Type B pancreatic cell (in vitro differentiated cells): Measurements from ENCODE around the gene APPBP2. TPM values are rescaled to one million over a fixed set of nuclear protein-coding genes. Genes with fewer than 3 reads are reported as not detected.

Source experiments
- DNase-seq: peaks from one replicate; pipeline ENCODE4 v3.0.0; 2021; ENCODE audit warnings: mixed read lengths; ENCODE audit not compliant: unreplicated experiment; ENCODE audit errors: extremely low spot score
- H3K27ac Mint-ChIP-seq: 2 replicates; pipeline ENCODE4 v1.8.0; 2021; ENCODE audit warnings: mild to moderate bottlenecking, mixed read lengths
- H3K27me3 Mint-ChIP-seq: 2 replicates; pipeline ENCODE4 v1.8.0; 2021; ENCODE audit warnings: mixed read lengths
- H3K36me3 Mint-ChIP-seq: 2 replicates; pipeline ENCODE4 v1.8.0; 2021; ENCODE audit warnings: mixed read lengths
- H3K4me1 Mint-ChIP-seq: one replicate; pipeline ENCODE4 v1.8.0; 2021; ENCODE audit warnings: mixed read lengths; ENCODE audit not compliant: unreplicated experiment
- H3K4me3 Mint-ChIP-seq: 2 replicates; pipeline ENCODE4 v1.8.0; 2021; ENCODE audit warnings: mild to moderate bottlenecking, mixed read lengths
- H3K9me3 Mint-ChIP-seq: 2 replicates; pipeline ENCODE4 v1.8.0; 2021; ENCODE audit warnings: mixed read lengths
- total RNA-seq: library from RNA; stranded (reverse); gene quantifications from 2 replicates; pipeline ENCODE4 v1.2.1, GENCODE V29; 2021; ENCODE audit warnings: low replicate concordance
- TF ChIP-seq, protein P1 (sequence below): fragments of 200-600 bp; sonication (generic); conservative IDR thresholded peaks from 2 replicates; pipeline ENCODE4 v1.5.0; 2021; ENCODE audit warnings: antibody characterized with exemption, mild to moderate bottlenecking

APPBP2 gene
- total RNA-seq, 1 donor from 2014 or later, result 66.4 TPM

DNA sequence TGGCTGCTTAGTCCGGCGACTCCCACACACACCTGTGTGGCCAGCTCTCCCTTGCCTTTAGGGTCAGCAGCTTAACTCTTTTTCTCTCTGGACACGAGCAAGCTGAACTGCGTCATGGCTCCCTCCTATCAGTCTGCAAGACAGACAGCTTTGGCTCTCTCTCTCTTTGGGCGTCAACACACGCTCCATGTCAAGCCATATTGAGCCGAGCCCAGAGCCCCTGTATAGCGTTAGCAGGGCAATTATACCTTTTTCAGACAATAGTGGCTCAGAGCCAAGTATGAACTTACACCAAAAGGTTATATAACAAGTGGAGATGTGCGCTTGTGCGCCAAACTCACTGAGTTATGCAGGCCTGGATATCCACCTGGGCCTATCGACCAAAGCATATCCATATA is 34.8 kb upstream of the APPBP2 start:
- TF ChIP-seq, protein P1, sequence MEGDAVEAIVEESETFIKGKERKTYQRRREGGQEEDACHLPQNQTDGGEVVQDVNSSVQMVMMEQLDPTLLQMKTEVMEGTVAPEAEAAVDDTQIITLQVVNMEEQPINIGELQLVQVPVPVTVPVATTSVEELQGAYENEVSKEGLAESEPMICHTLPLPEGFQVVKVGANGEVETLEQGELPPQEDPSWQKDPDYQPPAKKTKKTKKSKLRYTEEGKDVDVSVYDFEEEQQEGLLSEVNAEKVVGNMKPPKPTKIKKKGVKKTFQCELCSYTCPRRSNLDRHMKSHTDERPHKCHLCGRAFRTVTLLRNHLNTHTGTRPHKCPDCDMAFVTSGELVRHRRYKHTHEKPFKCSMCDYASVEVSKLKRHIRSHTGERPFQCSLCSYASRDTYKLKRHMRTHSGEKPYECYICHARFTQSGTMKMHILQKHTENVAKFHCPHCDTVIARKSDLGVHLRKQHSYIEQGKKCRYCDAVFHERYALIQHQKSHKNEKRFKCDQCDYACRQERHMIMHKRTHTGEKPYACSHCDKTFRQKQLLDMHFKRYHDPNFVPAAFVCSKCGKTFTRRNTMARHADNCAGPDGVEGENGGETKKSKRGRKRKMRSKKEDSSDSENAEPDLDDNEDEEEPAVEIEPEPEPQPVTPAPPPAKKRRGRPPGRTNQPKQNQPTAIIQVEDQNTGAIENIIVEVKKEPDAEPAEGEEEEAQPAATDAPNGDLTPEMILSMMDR, result no peak
- no peak for DNase-seq
- H3K36me3 Mint-ChIP-seq, result no peaks in the 10 kb centered on the region
- H3K4me1 Mint-ChIP-seq, result no peaks in the 10 kb centered on the region
- peaks cover 8% of the 10 kb centered on the region for H3K9me3 Mint-ChIP-seq
- no peaks in the 10 kb centered on the region for H3K27me3 Mint-ChIP-seq
- no peak overlapping the region for H3K4me3 Mint-ChIP-seq
- no peak overlapping the region for H3K27ac Mint-ChIP-seq

DNA sequence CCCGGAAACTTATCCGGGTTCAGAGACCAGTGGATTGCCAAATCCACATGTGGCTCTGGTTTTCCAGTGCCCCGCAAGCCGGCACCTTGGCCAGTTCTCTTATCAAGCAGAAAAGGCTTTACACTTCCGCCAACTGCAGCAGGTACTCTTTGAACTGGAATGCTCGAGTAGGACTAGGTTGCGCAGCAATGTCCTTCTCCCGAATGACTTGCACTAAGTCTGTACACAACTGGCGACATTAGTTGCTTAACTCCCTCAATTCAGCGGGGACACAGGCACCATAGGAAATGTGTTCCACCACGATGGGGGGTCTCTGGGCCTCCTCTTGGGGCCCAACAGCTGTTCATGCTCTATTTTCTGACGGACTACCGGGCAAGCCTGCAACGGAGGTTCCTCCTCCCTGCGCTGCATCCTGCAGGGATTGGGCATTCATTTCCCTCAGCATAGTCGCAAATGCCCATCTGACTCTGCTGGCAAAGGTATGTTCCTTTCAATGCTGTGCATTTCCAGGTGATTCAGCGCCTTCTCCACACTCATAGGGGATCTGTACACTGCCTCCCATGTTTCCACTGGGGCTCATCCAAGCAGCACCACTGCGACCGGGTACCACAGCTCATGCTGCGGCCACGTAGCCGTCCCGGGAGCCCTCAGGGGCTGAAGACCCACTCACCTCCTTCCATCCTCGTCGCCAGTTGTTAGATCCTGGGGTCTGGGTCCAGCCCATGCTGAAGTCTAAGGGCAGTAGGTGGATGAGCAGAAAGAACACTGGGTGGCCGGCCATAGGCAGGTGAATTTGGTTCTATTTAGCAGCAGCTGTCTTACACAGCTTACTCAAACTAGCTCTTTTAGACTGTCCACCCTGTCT is 34.2 kb upstream of the APPBP2 start:
- no peak for DNase-seq
- H3K27ac Mint-ChIP-seq, result no peak overlapping the region

DNA sequence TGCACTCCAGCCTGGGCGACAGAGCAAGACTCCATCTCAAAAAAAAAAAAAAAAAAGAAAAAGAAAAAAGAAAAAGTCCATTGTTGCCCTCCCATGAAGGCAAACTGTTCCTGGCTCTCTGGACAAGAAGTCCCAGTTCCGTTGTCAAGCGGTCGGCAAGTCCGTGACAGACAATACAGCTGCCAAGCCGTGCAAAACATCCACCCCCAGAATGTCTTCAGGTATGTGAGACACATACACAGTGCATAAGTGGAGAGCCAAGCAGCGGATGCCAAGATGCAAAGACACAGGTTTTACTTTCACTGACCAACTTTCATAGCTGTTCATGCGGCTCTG is 33.6 kb upstream of the APPBP2 start:
- H3K4me1 Mint-ChIP-seq, result no peaks in the 10 kb centered on the region
- H3K9me3 Mint-ChIP-seq, result peaks cover 8% of the 10 kb centered on the region
- no peak for DNase-seq
- H3K27me3 Mint-ChIP-seq, result no peaks in the 10 kb centered on the region
- TF ChIP-seq, protein P1, result no peak
- no peak overlapping the region for H3K4me3 Mint-ChIP-seq
- H3K27ac Mint-ChIP-seq, result no peak overlapping the region
- H3K36me3 Mint-ChIP-seq, result no peaks in the 10 kb centered on the region

More for the DNA sequence above, 34.2 kb upstream of the APPBP2 start:
- Mint-ChIP-seq H3K36me3 (no peaks in the 10 kb centered on the region), H3K9me3 (peaks cover 8% of the 10 kb centered on the region), H3K4me1 (no peaks in the 10 kb centered on the region), H3K4me3 (no peak overlapping the region), H3K27me3 (no peaks in the 10 kb centered on the region)
- TF ChIP-seq, protein P1, result no peak

DNA sequence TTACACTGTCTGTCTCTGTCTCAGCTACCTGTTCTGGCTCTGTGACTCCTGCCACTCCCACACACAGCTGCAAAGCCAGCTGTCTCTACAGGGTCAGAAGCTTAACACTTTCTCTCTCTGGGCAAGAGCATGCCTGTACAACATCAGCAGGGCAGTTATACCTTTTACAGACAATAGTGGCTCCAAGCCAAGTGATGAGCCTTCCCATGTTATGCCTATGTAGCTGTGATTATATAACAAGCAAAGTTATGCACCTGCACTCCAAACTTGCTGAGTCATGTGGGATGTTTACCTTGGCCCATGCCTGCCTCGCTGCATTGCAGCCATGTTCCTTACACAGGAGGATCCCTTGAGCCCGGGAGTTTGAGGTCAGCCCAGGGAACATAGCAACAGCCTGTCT is 31.8 kb upstream of the APPBP2 start:
- peaks cover 4% of the 10 kb centered on the region for H3K36me3 Mint-ChIP-seq

DNA sequence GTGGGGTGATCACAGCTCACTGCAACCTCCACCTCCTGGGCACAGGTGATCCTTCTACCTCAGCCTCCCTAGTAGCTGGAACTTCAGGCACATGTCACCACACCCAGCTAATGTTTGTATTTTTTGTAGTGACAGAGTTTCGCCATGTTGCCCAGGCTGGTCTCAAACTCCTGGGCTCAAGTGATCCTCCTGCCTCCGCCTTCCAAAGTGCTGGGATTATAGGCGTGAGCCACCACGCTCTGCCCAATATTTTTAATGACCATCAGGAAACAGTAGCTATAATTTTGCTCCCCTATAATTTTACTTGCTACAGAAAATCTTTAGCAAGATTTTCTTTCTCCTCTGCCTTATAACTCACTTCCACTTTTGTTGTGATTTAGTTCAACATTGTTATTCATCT is 29.7 kb upstream of the APPBP2 start:
- no peak overlapping the region for H3K4me3 Mint-ChIP-seq
- H3K36me3 Mint-ChIP-seq, result peaks cover 4% of the 10 kb centered on the region
- no peak overlapping the region for H3K27ac Mint-ChIP-seq
- H3K27me3 Mint-ChIP-seq, result no peaks in the 10 kb centered on the region
- DNase-seq, result no peak
- no peaks in the 10 kb centered on the region for H3K4me1 Mint-ChIP-seq
- TF ChIP-seq, protein P1, result no peak
- H3K9me3 Mint-ChIP-seq, result peaks cover 8% of the 10 kb centered on the region

More for the DNA sequence above, 31.8 kb upstream of the APPBP2 start:
- no peak for DNase-seq
- Mint-ChIP-seq H3K9me3 (peaks cover 8% of the 10 kb centered on the region), H3K4me3 (no peak overlapping the region), H3K4me1 (no peaks in the 10 kb centered on the region), H3K27me3 (no peaks in the 10 kb centered on the region), H3K27ac (no peak overlapping the region)
- TF ChIP-seq, protein P1, result no peak
